ENCODE results near the gene UQCC2. TPM values are rescaled to one million over a fixed set of nuclear protein-coding genes. Genes with fewer than 3 reads are reported as not detected.

UQCC2 gene
- total and polyA plus RNA-seq, 2 experiments from 2014 or later = 31.7 to 138 TPM

DNA sequence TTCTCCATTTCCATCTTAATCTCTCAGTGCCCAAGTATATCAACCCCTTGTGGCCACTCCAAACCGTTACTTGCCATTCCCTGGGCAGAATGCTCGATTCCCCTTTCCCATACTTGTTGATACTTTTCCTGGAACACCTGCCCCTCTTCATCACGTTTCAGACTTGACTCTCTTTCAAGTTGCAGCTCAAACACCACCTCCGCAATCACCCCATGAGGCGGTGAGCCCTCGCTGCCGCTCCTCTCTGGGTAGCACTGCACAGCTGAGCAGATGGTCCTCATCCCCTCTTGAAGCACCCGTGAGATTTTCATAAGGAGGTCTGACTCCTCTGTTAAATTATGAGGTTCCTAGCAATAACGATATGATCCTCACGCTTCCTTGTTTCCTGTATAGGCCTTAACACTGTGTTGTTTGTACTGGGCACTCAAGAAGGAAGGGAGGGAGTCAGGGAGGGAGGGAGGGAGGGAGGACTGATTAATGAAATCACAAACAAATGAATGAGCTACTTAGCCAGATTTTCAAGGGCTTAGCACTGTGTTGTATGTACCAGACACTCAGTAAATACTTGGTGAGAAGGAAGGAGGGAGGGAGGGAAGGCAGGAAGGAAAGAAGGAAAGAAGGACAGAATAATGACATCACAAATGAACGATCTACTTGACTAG lies 8.0 kb upstream of the UQCC2 start:
- H2AFZ ChIP-seq = no peak overlapping the region
- H3F3A ChIP-seq (ENCODE audit: insufficient read depth) = no peaks in the 10 kb centered on the region
- no peak overlapping the region for H3K27ac ChIP-seq
- TF ChIP-seq EZH2 (IDR thresholded peaks at IDR 0.05; ENCODE audit: insufficient read depth, poor library complexity, severe bottlenecking) = no peak
- no peak for TF ChIP-seq EZH2phosphoT487 (IDR thresholded peaks at IDR 0.05; ENCODE audit: insufficient read depth, low read depth)
- H3K9me3 ChIP-seq (ENCODE audit: low read depth) = no peaks in the 10 kb centered on the region
- H3K79me2 ChIP-seq (ENCODE audit: insufficient read depth) = no peaks in the 10 kb centered on the region
- no peaks in the 10 kb centered on the region for H3K4me1 ChIP-seq (ENCODE audit: insufficient read depth)
- H4K20me1 ChIP-seq (ENCODE audit: insufficient read depth) = no peaks in the 10 kb centered on the region
- H3K36me3 ChIP-seq (ENCODE audit: low read depth) = no peaks in the 10 kb centered on the region
- H3K27me3 ChIP-seq (replicated peaks; ENCODE audit: insufficient read depth) = peaks cover 11% of the 10 kb centered on the region
- H3K4me2 ChIP-seq (ENCODE audit: unreplicated experiment) = no peak overlapping the region
- DNase-seq = no peak
- no peaks in the 10 kb centered on the region for H3K9me2 ChIP-seq (ENCODE audit: insufficient read depth)
- 79 to 82% methylated on average over 11 of the region's 11 CpGs for WGBS, 2 experiments (ENCODE audit: low coverage in 1 of 2, low lambda C conversion rate in 2 of 2, missing lambda C conversion rate in 2 of 2)
- no peak overlapping the region for H3K4me3 ChIP-seq
- H3K9ac ChIP-seq = no peak overlapping the region
- in situ Hi-C loops (cut with MboI) = no loop called here

DNA sequence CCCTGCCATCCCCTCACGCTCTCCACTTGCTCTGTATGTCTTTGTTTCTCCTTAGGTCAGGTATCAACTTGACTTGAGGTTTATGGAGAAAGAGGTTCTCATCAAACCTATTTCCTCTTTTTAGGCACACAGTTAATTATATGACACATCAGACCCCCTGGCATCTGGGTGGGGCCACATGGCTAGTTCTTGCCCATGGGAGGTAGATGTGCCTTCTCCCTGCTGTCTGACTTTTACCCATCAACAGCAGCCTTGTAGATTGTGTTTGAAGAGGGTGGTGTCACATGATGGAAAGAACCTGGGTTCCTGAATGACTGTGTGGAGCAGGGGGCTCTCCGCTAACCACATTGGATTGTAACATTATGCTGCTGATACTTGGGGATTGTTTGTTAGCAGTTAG lies 7.2 kb upstream of the UQCC2 start:
- Histone ChIP-seq H3K79me2 (ENCODE audit: insufficient read depth) (no peaks in the 10 kb centered on the region), H3K9ac (no peak overlapping the region), H3K4me3 (no peak overlapping the region), H3K27me3 (replicated peaks; ENCODE audit: insufficient read depth) (peaks cover 8% of the 10 kb centered on the region), H4K20me1 (ENCODE audit: insufficient read depth) (no peaks in the 10 kb centered on the region), H3K36me3 (ENCODE audit: low read depth) (no peaks in the 10 kb centered on the region), H3K4me1 (ENCODE audit: insufficient read depth) (no peaks in the 10 kb centered on the region), H2AFZ (no peak overlapping the region), H3K27ac (no peak overlapping the region), H3K4me2 (ENCODE audit: unreplicated experiment) (no peak overlapping the region), H3K9me3 (ENCODE audit: low read depth) (no peaks in the 10 kb centered on the region), H3F3A (ENCODE audit: insufficient read depth) (no peaks in the 10 kb centered on the region), H3K9me2 (ENCODE audit: insufficient read depth) (no peaks in the 10 kb centered on the region)
- DNase-seq = no peak
- WGBS, 2 experiments (ENCODE audit: low coverage in 1 of 2, low lambda C conversion rate in 2 of 2, missing lambda C conversion rate in 2 of 2) = 93 to 94% methylated on average over 2 of the region's 2 CpGs
- TF ChIP-seq EZH2 (IDR thresholded peaks at IDR 0.05; ENCODE audit: insufficient read depth, poor library complexity, severe bottlenecking) (no peak), EZH2phosphoT487 (IDR thresholded peaks at IDR 0.05; ENCODE audit: insufficient read depth, low read depth) (no peak)
- in situ Hi-C loops (cut with MboI) = no loop called here

DNA sequence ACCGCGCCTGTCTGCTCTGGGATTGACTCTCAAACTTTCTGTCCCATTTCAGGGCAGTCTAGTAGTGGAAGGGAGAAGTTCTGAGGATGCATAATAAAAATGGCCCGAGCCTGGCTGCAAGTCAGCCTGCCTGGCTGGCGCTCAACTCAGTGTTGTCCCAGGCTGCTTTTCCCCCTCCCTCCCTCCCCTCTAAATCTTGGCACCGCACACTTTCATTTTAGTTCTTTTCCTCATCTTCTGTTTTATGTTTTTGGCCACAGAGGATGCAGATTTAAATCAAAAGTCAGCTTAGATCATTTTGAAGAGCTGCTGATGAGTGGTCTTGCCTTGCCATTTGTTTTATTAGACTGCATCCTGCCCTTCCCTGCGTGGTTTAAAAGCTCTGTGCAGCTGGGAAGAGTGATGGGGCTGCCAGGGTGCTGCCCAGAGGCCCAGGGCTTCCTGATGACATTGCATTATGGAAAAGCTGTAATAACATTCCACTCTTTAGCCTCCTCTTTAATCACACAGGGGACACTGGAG lies 6.5 kb upstream of the UQCC2 start:
- no peak for TF ChIP-seq EZH2phosphoT487 (IDR thresholded peaks at IDR 0.05; ENCODE audit: insufficient read depth, low read depth)
- no peak for TF ChIP-seq EZH2 (IDR thresholded peaks at IDR 0.05; ENCODE audit: insufficient read depth, poor library complexity, severe bottlenecking)
- in situ Hi-C loops (cut with MboI) = no loop called here
- Histone ChIP-seq H3K9me2 (ENCODE audit: insufficient read depth) (no peaks in the 10 kb centered on the region), H4K20me1 (ENCODE audit: insufficient read depth) (no peaks in the 10 kb centered on the region), H3K4me1 (ENCODE audit: insufficient read depth) (no peaks in the 10 kb centered on the region), H3K4me2 (ENCODE audit: unreplicated experiment) (no peak overlapping the region), H3K9ac (no peak overlapping the region), H3K4me3 (no peak overlapping the region), H2AFZ (no peak overlapping the region), H3K9me3 (ENCODE audit: low read depth) (no peaks in the 10 kb centered on the region), H3K79me2 (ENCODE audit: insufficient read depth) (no peaks in the 10 kb centered on the region), H3K27ac (no peak overlapping the region), H3F3A (ENCODE audit: insufficient read depth) (no peaks in the 10 kb centered on the region), H3K36me3 (ENCODE audit: low read depth) (no peaks in the 10 kb centered on the region), H3K27me3 (replicated peaks; ENCODE audit: insufficient read depth) (peaks cover 7% of the 10 kb centered on the region)
- 18 to 20% methylated on average over 4 to 6 of the region's 6 CpGs for WGBS, 2 experiments (ENCODE audit: low coverage in 1 of 2, low lambda C conversion rate in 2 of 2, missing lambda C conversion rate in 2 of 2)
- peak; percentile 22 for DNase-seq

DNA sequence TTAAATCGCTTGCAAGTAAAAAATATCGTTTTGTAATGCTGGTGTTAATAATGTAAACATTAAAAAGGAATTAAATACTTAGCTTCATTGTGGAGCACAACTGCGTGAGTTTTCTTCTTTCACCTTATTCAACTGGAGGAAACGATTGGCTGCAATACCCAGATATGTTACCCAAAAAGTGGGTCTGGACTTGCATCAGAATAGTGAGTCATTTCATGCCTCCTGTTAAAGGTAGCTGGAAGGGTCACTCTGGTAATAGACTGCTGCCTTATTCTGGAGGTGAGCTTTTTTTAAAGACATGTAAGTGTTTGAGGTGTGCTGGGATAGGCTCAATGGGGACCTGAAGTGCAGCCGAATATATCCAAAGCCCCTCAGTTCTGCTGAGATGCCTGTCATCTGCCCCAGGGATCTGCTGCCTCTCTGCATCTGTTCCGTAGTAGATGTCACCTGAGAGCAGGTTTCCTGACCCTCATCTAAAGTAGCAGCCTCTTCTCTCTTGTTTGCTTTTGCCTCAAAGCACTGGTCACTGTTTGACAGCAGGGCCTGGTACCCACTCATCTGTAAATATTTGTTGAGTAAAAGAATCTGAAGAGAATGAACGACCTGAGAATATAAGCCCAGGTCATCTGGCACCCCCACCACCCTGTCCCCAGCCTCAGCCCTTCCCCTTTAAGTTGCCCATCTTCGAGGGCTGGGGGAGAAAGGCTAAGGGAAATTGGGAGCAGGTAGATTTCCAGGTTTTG lies 5.6 kb upstream of the UQCC2 start:
- H3F3A ChIP-seq (ENCODE audit: insufficient read depth) = no peaks in the 10 kb centered on the region
- H3K36me3 ChIP-seq (ENCODE audit: low read depth) = no peaks in the 10 kb centered on the region
- H2AFZ ChIP-seq = no peak overlapping the region
- H3K9me3 ChIP-seq (ENCODE audit: low read depth) = no peaks in the 10 kb centered on the region
- no peak for DNase-seq
- TF ChIP-seq EZH2 (IDR thresholded peaks at IDR 0.05; ENCODE audit: insufficient read depth, poor library complexity, severe bottlenecking) = no peak
- TF ChIP-seq EZH2phosphoT487 (IDR thresholded peaks at IDR 0.05; ENCODE audit: insufficient read depth, low read depth) = no peak
- no peaks in the 10 kb centered on the region; the same call in 1 of the 2 replicates for H3K27me3 ChIP-seq (replicated peaks; ENCODE audit: insufficient read depth)
- no peaks in the 10 kb centered on the region for H4K20me1 ChIP-seq (ENCODE audit: insufficient read depth)
- no peak overlapping the region for H3K9ac ChIP-seq
- H3K4me1 ChIP-seq (ENCODE audit: insufficient read depth) = no peaks in the 10 kb centered on the region
- H3K9me2 ChIP-seq (ENCODE audit: insufficient read depth) = no peaks in the 10 kb centered on the region
- no peak overlapping the region for H3K4me3 ChIP-seq
- WGBS, 2 experiments (ENCODE audit: low coverage in 1 of 2, low lambda C conversion rate in 2 of 2, missing lambda C conversion rate in 2 of 2) = 77 to 81% methylated on average over 8 of the region's 8 CpGs
- no peak overlapping the region for H3K27ac ChIP-seq
- in situ Hi-C loops (cut with MboI) = no loop called here
- H3K79me2 ChIP-seq (ENCODE audit: insufficient read depth) = no peaks in the 10 kb centered on the region
- H3K4me2 ChIP-seq (ENCODE audit: unreplicated experiment) = no peak overlapping the region

Measured in GM23248 (cell line).